Adrenal gland (tissue), 5 donors: ENCODE results near the gene SPAG5.

Experiments used
- POLR2A ChIP-seq, 2 donors: fragments of 450-650 bp; IDR thresholded peaks; one replicate each; pipeline ENCODE4 v1.6.1; 2017; ENCODE audit warnings: antibody characterized with exemption in 2 of 2, mild to moderate bottlenecking in 2 of 2, moderate library complexity in 1 of 2
- TF ChIP-seq, protein P1 (sequence below), 6 experiments: fragments of 450-650 bp in 4 of 6; fragments of 200-600 bp in 2 of 6; sonication (generic) in 1 of 6; IDR thresholded peaks; 1 replicate in 5 of 6; 2 replicates in 1 of 6; pipeline versions ENCODE4 v1.5.1 to v1.8.0; 2016 to 2021; ENCODE audit warnings: antibody characterized with exemption in 6 of 6, mild to moderate bottlenecking in 2 of 6, moderate library complexity in 1 of 6
- donor health status: DM: no; HTN: no; CAD: no.

GRCh38 chr17:28550858-28551257, 48.0 kb downstream of the SPAG5 start:
- TF ChIP-seq, protein P1, sequence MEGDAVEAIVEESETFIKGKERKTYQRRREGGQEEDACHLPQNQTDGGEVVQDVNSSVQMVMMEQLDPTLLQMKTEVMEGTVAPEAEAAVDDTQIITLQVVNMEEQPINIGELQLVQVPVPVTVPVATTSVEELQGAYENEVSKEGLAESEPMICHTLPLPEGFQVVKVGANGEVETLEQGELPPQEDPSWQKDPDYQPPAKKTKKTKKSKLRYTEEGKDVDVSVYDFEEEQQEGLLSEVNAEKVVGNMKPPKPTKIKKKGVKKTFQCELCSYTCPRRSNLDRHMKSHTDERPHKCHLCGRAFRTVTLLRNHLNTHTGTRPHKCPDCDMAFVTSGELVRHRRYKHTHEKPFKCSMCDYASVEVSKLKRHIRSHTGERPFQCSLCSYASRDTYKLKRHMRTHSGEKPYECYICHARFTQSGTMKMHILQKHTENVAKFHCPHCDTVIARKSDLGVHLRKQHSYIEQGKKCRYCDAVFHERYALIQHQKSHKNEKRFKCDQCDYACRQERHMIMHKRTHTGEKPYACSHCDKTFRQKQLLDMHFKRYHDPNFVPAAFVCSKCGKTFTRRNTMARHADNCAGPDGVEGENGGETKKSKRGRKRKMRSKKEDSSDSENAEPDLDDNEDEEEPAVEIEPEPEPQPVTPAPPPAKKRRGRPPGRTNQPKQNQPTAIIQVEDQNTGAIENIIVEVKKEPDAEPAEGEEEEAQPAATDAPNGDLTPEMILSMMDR (IDR thresholded peaks at IDR 0.05), result no peak
- no peak for TF ChIP-seq POLR2A (IDR thresholded peaks at IDR 0.05)
